AG04450 (cell line): ENCODE results near the gene TMEM225B. TPM values are rescaled to one million over a fixed set of nuclear protein-coding genes. Genes with fewer than 3 reads are reported as not detected.
"Not testable (repeated sequence)": the region's sequence is repeated elsewhere in the genome, so short reads cannot be mapped to it uniquely, and the experiment has no call there.

Source experiments
- CTCF ChIA-PET: fragments of 300-600, 350-600 bp; formaldehyde crosslinking; extraction: SDS; loops from one replicate; lab custom pipeline; 2022; ENCODE audit warnings: antibody characterized with exemption, inconsistent platforms; lab: Charles Lee
- POLR2A ChIA-PET: fragments of 350-600 bp; formaldehyde crosslinking; extraction: SDS; loops from one replicate; lab custom pipeline; 2021; ENCODE audit warnings: antibody characterized with exemption, inconsistent platforms; lab: Yijun Ruan, JAX
- DNase-seq: peaks from one replicate; pipeline ENCODE4 v3.0.0-alpha.2; 2011; ENCODE audit warnings: low read depth, low spot score
- H3K27ac ChIP-seq: one replicate; pipeline ENCODE4 v1.5.1; 2012; ENCODE audit warnings: low read depth, low read length, control low read depth
- H3K27me3 ChIP-seq: one replicate; pipeline ENCODE4 v1.6.0; 2012; ENCODE audit warnings: low read length; ENCODE audit not compliant: control insufficient read depth, insufficient read depth
- H3K4me3 ChIP-seq: 2 replicates; pipeline ENCODE4 v1.5.1; 2011; ENCODE audit warnings: mild to moderate bottlenecking, low read depth, low read length, control low read depth
- H3K9me3 ChIP-seq: 2 replicates; pipeline ENCODE4 v1.5.1; 2012; ENCODE audit warnings: low read length; ENCODE audit not compliant: control insufficient read depth, insufficient read depth
- polyA plus RNA-seq: library from polyadenylated mRNA; depleted of rRNA; stranded (reverse); fragments of >200 nt; gene quantifications from 2 replicates; pipeline ENCODE4 v1.2.3, GENCODE V29; 2011
- TF ChIP-seq, protein P1 (sequence below): IDR thresholded peaks from 2 replicates; pipeline ENCODE4 v1.5.1; 2011; ENCODE audit warnings: low read depth, low read length, control low read depth, inconsistent platforms

TMEM225B gene
- polyA plus RNA-seq, 1 experiment: 0.72 TPM

DNA sequence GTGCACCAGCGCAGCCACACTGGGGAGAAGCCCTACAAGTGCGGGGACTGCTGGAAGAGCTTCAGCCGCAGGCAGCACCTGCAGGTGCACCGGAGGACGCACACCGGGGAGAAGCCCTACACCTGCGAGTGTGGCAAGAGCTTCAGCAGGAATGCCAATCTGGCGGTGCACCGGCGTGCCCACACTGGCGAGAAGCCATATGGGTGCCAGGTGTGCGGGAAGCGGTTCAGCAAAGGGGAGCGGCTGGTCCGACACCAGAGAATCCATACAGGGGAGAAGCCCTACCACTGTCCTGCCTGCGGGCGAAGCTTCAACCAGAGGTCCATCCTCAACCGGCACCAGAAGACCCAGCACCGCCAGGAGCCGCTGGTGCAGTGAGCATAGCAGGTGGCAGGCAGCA is 31.6 kb downstream of the TMEM225B start:
- H3K9me3 ChIP-seq: no peaks in the 10 kb centered on the region
- no peak overlapping the region for H3K27ac ChIP-seq
- TF ChIP-seq, protein P1, sequence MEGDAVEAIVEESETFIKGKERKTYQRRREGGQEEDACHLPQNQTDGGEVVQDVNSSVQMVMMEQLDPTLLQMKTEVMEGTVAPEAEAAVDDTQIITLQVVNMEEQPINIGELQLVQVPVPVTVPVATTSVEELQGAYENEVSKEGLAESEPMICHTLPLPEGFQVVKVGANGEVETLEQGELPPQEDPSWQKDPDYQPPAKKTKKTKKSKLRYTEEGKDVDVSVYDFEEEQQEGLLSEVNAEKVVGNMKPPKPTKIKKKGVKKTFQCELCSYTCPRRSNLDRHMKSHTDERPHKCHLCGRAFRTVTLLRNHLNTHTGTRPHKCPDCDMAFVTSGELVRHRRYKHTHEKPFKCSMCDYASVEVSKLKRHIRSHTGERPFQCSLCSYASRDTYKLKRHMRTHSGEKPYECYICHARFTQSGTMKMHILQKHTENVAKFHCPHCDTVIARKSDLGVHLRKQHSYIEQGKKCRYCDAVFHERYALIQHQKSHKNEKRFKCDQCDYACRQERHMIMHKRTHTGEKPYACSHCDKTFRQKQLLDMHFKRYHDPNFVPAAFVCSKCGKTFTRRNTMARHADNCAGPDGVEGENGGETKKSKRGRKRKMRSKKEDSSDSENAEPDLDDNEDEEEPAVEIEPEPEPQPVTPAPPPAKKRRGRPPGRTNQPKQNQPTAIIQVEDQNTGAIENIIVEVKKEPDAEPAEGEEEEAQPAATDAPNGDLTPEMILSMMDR: no peak
- DNase-seq: no peak
- CTCF ChIA-PET: no interaction called here
- no peak overlapping the region for H3K4me3 ChIP-seq
- POLR2A ChIA-PET: interaction anchor here (1.6 kb wide), 1 partner anchor 13 kb away, joined by 5 read pairs; the partner anchor contains the start of gene ZSCAN25
- H3K27me3 ChIP-seq: no peaks in the 10 kb centered on the region

- TF ChIP-seq, protein P1: no peak
- no peaks in the 10 kb centered on the region for H3K27me3 ChIP-seq
- H3K4me3 ChIP-seq: no peak overlapping the region
- no peak overlapping the region for H3K27ac ChIP-seq
- DNase-seq: no peak
- POLR2A ChIA-PET: no interaction called here
- H3K9me3 ChIP-seq: no peaks in the 10 kb centered on the region
- CTCF ChIA-PET: no interaction called here
Observed at GRCh38 chr7:99631295-99632109, 33.4 kb downstream of the TMEM225B start.

DNA sequence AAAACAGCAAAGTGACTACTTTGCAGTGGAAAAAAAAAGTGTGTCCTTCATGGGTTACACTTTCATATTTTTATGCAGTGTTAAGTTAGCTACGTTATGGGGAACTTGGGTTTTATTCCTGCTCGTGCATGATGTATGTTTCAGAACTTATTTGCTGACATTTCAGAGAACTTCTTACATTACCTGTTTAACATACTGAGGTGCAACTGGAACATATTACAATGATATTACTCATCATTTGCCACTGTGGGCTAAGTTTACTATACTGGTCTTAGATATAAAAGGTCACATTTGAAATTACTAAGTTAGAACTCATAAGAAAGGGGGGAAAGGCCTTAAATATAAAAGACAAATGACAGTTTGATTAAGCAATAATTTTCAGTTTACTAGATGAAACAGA is 39.3 kb downstream of the TMEM225B start:
- H3K27ac ChIP-seq, DNase-seq, H3K9me3 ChIP-seq, CTCF ChIA-PET, H3K4me3 ChIP-seq, POLR2A ChIA-PET, H3K27me3 ChIP-seq: not testable (repeated sequence)

- no peak overlapping the region for H3K27ac ChIP-seq
- ChIA-PET CTCF (no interaction called here), POLR2A (no interaction called here)
- no peak for DNase-seq
- H3K4me3 ChIP-seq: no peak overlapping the region
- no peaks in the 10 kb centered on the region; the same call in 1 of the 2 replicates for H3K9me3 ChIP-seq
- no peaks in the 10 kb centered on the region for H3K27me3 ChIP-seq
- TF ChIP-seq, protein P1: no peak
Observed at GRCh38 chr7:99638731-99639130, 40.7 kb downstream of the TMEM225B start.

DNA sequence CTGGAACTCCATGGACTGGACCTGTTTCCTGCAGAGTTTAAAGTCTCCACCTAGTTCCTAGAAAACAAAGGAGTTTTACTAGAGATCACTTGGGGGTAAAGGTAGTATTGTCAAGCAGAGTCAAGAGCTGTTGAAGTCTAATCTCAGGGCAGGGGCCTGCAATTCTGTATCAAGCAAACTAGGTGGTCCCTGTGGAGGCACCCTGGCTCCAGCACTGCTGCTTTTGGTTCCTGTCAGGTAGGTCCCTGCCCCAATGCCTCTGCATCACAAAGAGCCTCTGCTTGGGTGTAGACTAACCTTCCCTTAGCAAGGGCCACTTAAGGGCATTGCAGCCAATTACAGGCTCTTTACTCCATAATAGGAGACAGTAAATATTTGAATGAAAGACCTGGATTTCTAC is 41.2 kb downstream of the TMEM225B start:
- no peaks in the 10 kb centered on the region; the same call in 1 of the 2 replicates for H3K9me3 ChIP-seq
- TF ChIP-seq, protein P1: no peak
- no peak overlapping the region for H3K4me3 ChIP-seq
- DNase-seq: no peak
- H3K27ac ChIP-seq: no peak overlapping the region
- ChIA-PET POLR2A (no interaction called here), CTCF (no interaction called here)
- H3K27me3 ChIP-seq: no peaks in the 10 kb centered on the region
